NCI-H1436 (cell line): ENCODE measurements around the gene FGGY.

ENCODE experiments used
- DNase-seq: peaks from one replicate; lab custom pipeline; 2025; lab: John Stamatoyannopoulos, UW

Gene FGGY

DNA sequence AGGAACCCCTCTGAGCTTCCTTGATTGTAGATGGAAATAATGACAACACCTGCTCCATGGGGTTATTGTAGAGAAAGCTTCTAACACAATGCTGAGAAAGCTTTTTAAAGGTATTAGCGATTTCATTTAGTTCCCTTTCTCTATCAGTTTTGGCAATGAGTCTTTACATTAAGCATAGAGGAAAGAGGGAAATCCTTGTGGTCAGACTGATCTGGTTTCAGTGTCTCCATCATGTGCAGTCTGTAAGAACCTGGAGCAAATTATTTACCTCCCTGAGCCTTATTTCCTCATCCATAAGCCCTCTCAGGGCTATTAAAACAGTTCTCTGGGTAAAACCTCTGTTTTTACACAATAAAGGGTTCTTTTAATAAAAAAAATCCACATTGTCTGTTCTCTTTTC lies 87.5 kb downstream of the FGGY start:
- DNase-seq: no peak

DNA sequence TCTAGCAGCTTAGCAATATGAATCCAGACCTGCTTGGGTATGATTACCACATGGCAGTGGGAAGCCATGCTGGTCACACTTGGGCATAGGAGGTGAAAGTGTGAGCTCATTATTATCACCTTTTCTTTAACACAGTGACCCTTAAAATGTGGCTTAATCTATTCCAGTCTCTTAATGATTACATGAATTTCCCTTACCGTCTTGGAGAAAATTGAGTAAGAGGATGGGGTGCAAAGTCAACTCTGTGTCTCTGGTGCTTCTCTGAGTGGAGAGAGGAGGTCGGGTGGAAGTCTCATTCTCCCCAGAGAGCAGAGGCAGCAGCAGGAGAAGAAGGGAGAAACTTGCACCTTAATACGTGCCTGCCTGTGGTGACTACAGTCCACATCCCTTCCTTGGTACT lies 91.3 kb downstream of the FGGY start:
- DNase-seq: no peak

DNA sequence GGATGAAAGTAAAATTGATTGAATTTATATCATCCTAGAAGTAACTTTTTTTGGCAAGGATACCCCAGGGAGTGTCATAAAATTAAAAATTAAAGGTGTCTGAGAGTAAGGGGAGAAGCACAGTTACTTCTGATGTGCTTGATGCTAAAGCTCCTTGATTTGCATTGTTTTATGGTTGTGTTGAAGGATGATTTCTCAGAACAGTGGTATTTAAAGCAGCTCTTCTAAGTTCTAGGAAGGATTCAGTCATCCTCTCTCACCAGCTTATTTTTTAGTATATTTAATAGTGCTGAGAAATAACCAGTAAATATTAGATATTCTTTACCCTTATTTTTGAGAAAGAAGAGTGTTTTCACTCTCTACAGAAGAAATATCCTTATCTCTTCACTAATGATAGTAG lies 93.0 kb downstream of the FGGY start:
- DNase-seq: no peak

DNA sequence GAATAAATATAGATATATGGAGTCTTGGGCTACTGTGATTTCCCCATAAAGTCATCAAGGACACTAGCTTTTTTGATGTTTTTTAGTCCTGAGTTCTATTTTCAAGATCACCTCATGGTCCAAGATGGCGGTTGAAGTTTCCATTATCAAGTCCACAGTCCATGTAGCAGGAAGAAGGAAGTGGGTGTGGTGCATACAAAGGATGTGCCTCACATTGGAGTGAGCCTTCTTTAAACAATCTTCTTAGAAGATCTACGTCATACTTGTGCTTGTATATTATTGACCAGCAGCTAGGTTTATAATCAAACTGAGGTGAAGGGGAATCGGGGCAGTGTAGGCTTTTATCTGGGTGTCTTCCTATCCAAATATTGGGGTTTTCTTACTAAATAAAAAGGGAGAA lies 93.4 kb downstream of the FGGY start:
- DNase-seq: no peak

DNA sequence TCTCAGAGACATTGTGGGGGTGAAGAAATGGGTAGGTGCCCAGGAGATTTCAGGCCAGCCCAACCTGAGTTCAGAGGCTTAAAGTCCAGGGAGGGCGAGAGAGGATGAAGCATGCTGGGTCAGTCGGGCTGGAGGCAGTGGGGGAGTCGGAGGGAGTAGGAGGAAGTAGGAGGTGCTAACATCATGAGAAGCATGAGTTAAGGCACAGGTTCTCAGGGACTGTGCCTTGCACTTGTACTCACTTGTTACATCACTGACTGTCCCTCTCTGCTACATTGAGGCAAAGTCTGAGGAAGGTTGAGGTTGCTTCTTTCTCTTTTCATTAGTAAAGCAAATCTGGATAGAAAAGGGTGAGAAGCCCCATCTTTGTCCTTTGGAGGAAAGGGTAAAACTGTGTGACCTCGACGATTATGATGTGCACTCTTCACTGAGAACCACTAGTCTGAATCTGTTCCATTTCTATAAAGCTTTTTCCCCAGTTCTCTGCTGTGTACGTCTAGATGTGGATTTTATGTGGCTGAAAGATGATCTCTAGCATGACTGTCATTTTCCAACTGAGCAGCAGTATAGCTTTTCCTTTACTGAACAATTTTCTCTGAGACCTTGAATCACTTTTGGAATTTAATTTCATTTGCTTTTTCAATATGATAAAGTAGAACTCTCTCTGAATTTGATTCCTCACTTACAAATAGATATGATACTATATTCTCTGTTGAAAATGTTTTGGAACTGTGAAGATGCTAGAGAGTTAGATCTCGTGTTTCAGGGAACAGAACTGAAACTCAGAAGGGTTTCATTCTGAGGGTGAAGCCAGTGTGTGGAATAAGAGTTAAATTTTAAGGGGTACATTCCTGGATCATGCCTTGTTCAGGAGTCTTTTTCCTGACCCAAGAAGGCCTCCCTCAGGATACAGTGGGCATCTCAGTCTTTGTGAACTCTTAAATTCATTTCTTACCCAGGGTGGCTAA lies 94.6 kb downstream of the FGGY start:
- DNase-seq: no peak

DNA sequence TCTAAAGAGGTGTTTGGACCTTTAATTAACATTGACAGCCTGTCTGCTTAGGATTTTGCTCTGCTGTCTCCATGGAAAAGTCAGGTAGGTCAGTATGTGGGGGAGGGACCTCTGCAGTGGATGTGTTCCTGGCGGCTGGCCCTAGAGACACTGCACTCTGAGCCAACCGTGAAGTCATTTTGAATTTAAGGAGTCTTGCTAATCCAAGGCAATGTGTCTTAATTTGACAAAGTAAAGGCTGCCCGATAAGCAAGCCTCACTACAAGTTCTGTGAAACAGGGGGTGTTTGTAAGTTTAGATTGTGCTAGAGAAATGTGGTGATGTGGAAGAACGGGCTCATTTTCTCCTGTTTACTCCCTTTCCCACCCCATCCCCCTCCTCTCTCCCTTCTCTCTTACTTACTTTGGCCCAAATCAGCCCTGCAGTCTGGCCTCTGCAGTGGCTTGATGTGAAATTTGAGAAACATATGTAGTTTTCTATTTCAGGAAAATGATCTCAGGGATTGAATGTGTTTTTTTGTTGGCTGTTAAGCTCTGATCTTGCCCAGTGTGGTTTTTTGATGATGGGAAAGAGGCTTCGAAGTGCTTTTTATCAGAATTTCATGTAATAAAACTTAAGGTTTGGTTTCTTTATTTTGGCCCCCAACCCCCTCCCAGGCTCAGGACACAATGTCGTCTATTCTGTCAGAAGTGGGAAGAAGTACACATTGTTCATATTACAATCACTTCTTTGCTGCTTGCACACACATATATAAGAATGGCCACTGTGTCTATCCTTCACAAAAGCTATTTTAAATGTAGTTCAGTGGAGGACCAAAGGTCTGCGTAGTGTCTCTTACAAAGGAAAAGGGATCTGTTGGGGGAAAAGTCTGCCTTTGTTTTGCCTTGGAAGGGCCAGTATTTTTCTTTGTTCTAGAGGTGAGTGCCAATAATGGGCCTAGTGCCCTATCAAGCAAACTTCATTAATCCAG lies 96.6 kb downstream of the FGGY start:
- no peak for DNase-seq

DNA sequence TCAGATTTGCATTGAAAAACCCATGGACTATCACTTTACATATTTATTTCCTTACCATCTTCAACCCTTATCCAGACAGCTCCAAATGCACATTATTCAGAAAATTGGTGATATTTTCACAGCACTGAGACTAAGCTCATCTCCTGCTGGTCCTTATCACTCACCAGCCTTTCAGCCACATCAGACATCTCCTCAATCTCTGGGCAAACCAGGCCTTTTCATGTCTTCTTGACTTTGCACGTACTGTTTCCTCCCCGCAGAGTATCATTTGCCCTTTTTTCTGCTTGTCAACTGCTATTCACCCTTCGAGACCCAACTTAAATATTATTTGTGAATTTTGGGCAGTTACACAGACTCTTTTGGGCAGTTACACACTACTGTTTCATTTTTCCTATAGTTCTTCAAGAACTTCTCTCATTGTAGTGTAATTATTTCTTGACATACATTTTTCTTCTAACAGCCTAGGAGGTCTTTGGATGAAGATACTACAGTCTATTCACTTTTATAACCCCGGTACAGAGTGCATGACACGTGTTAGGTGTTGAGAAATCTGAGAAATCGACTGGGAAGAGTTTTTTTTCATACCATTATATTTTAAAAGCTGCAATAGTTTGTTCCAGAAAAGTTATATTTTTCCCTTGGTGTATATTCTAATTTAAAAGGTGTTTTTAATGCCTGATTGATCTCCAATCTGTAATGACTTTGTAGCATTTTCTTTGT lies 98.0 kb downstream of the FGGY start:
- DNase-seq: no peak

DNA sequence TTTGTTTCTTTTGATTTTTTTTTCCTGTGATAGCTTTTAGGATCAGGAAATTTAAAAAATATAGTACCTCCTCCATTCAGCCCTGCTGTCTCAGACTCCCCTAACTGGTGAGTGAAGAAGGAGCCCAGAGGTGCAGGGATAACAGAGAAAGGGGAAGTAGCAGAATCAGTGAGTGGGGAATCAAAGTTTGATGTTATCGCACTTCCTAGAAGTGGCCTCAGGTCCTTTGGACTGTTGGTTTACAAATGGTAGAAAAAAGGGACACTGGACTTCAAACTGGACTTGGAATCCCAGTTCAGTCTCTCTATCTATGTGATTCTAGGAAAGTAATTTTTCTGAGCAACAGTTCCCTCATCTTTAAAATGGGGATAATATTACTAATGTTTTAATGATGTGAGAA lies 99.5 kb downstream of the FGGY start:
- DNase-seq: no peak

DNA sequence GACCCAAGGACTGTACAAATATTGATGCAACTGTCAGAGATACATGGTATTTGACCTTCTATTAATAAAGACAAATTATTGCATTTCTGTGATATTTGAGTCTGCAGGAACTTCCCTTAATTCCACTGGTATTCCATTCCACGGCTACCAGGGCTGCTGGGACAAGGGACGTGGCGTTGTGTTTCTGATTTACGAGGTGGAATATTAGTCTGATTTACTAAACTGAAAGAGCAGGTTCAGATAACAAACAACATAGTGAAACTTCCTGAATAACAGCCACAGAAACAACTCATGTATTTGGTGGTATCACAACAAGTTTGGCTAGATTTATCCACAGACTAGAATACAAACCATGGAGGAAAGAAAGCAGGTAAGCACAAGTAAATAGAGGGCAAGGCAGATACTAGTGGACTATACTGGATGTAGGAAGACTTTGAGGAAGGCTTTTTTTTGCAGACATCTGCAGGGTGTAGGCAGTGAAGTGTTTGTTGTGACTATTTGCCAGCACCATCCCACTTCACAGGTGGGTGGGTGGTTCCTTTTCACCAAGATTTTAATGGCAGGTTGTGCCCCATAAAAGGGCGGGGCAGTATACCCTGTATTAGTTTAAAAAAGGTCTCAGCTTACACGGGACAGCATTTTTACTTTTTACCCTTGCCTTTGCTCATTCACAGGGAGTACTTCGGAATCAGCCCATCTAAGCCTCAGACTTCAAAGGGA lies 100.4 kb downstream of the FGGY start:
- DNase-seq: no peak

DNA sequence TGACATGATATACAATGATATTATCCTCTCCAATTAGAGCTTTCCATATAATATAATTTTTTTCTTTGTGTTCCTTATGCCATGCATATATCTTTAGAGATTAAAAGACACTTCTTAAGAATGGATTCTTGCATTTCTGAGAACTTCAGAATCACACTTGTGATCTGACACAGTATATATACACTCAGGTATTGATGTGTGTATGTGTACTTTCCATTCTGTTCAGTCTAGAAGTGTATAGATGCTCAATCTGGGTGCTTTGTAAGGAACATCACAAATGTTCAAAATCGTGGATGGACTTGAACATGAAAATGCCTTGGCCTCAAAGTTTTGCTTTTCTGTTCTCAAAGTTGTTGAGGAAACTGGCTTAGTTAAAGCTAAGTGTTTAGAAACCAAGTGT lies 102.7 kb downstream of the FGGY start:
- DNase-seq: no peak

DNA sequence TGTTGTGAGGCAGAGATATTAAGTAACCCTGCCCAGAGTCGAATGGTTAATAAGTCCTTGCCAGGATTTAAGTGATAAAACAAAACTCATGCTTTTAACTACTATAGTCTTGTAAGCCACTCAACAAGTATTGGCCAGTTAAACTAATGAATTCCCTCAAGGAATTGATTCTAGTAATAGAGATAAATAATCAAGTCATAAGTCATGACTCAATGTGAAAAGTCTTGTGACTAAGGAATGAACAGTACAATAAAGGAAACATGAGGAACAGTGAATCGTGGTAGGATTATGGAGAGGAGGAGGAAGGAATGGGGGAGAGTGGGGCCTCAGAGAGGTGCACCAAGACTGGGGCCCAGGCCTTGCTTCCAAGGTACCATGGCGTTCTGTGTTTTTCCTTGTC lies 104.7 kb downstream of the FGGY start:
- DNase-seq: no peak

DNA sequence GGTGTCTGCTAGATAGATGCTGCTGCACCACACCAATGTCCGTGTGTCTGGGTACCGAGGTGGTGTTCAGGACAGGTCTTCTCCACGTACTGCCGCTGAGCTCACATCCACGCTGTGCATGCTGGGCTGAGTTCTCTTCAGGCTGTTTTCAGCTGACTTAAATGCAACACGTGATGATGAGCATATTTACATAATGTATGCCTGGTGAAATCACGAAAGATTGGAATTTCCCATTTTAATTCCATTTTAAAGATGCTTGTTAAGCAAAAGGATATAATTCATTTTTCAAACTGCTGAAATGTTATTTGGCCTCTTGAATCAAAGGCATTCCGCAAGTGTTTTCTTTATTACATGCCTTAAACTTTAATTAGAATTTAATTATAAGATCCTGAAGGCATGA lies 107.9 kb downstream of the FGGY start:
- DNase-seq: no peak

DNA sequence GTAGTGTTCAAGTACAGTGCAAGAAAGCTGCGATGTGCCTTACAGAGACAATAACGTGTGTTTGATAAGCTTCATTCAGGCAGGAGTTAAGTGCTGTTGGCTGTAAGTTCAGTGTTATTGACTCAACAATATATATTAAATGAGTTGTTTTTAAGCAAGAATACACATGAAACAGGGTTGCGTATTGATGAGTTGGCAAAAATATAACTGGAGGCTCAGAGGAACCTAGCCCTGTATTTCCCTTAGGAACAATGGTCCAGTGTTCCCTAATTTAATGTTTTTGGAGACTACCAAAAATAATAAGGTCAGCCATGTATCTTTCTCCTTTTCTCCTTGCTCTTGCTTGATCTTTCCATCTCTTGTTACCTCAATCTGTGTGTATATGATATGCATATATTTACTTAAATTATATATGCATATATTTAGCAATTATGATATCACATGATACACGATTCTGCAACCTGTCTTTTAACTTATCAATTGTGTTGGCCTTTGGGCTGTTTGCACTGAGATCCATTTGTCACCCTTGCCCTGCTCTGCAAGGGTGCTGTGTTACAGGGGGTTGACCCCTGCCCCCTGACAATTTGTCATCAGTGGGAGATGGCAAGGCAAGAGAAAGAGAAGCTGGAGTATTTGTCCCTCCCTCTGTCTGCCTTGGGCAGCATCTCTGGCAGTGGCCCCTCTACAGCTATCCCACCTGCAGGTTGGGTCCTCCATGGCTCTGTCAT lies 109.7 kb downstream of the FGGY start:
- no peak for DNase-seq

DNA sequence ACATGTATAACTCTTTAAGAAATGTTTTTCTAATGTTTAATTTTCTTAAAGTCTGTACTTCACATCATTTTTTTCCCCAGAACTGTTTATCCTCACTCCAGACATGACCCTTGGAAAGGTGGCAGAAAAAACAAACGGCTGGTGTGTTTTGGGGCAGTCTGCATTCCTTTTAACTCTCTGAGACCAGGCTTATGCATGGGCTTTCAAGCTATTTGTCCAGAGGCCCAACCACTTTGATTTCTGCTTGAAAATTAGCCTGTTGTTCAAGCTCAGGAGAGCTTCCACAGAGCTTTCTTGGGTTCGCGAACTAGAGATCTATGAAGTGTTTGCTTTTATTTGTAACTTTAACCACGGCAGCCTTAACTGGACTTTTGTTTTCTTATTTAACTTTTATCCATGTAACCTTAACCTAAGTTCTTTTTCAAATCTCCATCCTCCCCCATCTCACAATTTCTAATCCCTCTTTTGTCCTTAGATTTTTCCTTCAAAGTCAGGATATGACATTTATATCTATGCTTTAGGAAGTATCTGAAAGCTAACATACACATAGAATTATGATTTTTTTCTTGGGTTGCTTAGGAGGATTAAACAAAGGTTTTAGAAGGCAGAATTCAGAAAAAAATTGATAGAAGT lies 111.8 kb downstream of the FGGY start:
- DNase-seq: no peak

DNA sequence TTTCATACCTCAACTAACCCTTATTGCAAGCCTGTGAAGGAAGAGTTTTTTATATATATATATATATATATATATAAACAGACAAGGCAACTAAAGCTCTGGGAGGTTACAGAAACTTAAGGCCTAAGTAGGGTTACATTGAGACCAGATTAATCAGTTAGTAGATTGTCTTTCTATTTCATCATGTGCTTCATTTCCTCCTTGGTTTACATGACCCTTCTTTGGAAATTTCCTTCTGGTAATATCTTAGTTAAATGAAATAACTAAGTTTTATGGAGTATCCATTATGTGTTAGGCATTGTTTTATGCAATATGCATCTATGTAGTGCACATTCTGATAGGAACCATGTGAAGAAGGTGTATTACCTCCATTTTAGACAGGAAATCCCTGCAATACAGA lies 112.7 kb downstream of the FGGY start:
- no peak for DNase-seq

DNA sequence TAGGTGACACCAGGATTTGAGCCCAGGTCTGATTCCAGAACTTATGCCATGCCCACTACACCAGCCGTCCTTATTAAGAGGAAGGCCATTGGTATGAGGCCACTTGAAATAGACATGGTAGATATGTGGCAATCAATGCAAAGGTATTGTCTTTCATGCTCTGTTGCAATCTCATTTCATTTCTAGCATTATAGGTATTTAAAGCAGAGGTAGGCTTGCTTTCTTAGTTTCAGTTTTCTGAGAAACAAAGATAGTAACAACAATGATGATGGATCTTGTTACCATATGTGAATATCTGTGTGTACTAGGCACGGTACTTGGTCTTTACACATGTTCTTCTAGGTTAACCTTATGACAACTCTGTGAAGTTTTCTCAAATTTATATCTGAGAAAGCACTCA lies 113.1 kb downstream of the FGGY start:
- DNase-seq: no peak

DNA sequence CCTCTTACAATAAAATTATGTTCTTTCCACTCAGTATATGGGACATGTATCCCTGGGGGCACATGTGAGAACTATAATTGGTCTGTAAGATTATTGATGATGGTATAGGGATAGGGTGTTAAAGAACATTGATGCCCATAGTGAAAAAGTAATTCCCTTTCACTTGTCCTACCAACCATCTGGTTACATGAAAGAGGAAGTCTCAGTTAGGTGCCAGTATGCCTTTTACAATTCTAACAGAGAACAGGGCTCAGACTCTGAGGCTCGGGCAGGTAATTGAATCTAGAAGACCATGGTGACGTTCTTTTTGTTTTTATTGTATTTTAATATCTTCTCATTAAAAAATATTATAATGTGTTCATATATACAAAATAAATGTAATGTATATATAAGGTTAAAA lies 113.6 kb downstream of the FGGY start:
- no peak for DNase-seq

DNA sequence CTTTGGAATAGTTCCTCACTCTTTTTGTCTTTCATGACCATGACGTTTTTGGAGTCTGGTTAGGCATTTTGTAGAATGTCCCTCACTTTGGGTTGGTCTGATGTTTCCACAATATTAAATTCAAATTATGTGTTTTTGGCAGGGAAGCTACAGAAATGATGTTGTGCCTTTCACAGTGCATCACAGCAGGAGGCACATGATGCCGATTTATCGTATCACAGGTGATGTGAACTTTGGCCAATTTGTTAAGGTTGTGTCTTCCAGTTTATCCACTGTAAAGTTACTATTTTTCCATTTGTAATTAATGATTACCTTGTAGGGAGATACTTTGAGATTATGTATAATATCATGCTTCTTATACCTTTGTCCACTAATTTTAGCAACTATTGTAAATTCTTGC lies 114.3 kb downstream of the FGGY start:
- DNase-seq: no peak

DNA sequence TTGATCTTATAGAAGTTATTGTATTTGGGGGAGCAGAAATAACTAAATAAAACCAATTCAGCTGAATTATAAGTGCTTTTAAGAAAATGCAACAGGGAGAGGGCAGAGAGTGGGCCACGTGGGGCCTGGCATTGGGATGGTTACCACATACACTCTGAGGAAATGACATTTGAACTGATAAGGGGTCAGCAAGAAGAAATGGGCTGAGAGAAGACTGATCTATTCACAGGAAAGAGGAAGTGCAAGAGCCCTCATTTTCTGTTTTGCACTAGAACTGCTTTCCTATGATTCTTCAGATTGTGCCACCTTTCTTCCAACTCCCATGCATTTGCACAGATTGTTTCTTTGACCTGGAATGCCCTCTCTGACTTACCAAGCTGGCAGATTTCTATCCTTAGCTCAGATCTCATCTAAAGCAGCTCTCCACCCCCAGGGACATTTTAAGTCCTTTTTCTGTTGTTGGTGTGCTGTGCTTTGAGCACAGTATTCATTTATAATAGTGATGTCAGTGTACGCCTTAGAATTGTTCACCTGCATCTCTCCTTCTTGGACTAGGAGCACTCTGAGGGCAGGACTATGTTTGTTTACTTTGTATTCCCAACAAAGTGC lies 115.9 kb downstream of the FGGY start:
- no peak for DNase-seq

DNA sequence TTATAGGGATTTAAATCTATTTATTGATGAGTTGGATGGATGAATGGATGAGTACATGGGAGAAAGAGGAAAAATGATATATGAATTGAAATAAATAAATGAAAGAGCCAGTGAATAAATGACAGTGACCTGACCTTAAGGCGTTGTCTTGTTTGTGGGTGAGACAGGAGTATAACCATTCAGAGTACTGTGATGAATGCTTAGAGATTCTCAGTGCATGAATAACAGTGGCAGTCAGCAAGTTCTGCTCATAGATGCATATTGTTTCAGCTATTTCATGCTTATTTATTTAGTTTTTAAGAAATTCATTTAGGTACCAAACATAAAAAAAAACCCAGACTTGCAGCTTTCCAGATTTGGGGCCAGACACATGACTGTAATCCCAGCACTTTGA lies 116.4 kb downstream of the FGGY start:
- no peak for DNase-seq
